IPS DF 19.7 (cell line): Measurements from ENCODE around the gene TRIM39.
"Not testable (repeated sequence)": the region's sequence is repeated elsewhere in the genome, so short reads cannot be mapped to it uniquely, and the experiment has no call there.

Experiments
- DNase-seq: peaks from one replicate; pipeline ENCODE4 v3.0.0-alpha.2; 2013; ENCODE audit warnings: low read depth, low spot score

Gene TRIM39

GRCh38 chr6:30361661-30362060 is 34.9 kb downstream of the TRIM39 start:
- DNase-seq, result no peak

GRCh38 chr6:30363459-30363858 is 36.7 kb downstream of the TRIM39 start:
- DNase-seq, result no peak

- no peak for DNase-seq
Measured at GRCh38 chr6:30364591-30364990, 37.9 kb downstream of the TRIM39 start.

GRCh38 chr6:30369280-30369679 is 42.6 kb downstream of the TRIM39 start:
- DNase-seq, result not testable (repeated sequence)

GRCh38 chr6:30378290-30378937 is 51.7 kb downstream of the TRIM39 start:
- DNase-seq, result no peak

GRCh38 chr6:30380464-30380863 is 53.7 kb downstream of the TRIM39 start:
- no peak for DNase-seq

- no peak for DNase-seq
Measured at GRCh38 chr6:30386166-30386565, 59.4 kb downstream of the TRIM39 start.

- DNase-seq, result no peak
Measured at GRCh38 chr6:30391240-30391639, 64.5 kb downstream of the TRIM39 start.
